ENCODE results near the gene RTL1.

Gene RTL1

DNA sequence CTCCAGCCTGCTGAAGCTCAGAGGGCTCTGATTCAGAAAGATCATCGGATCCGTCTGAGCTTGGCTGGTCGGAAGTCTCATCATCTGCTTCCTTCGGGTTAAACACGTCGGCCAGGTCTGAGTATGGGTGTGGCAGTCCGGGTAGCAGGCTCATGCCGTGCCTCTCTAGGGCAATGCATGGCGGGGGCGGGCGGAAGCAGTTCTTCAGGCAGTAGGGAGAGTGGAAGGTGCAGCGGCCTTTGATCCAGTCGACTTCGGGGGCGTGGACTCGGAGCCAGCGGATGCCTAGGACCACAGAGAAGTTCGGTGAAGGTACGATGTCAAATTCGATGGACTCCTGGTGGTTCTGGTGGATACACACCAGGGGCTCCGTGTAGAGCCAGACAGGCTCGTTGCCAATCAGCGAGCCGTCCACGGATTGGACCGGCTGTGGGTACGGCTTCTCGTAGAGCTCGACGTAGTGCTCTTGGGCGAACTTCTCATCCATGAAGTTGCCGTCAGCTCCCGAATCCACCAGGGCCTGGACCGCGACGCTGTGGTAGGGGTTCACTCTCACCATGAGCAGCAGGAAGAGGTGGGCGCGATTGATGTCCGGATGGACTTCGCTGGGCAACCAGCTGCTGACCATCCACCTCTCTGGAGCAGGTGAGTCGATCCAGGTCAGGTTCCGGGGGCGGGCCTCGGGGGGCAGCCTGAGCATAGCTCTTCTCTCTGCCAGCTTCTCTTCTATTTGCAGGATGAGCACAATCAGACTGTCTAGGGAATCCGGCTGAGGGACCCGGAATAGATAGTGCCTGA lies 20.3 kb downstream of the RTL1 start:
- DNase-seq (ENCODE audit: low spot score): no peak
- no peak for FAIRE-seq

DNA sequence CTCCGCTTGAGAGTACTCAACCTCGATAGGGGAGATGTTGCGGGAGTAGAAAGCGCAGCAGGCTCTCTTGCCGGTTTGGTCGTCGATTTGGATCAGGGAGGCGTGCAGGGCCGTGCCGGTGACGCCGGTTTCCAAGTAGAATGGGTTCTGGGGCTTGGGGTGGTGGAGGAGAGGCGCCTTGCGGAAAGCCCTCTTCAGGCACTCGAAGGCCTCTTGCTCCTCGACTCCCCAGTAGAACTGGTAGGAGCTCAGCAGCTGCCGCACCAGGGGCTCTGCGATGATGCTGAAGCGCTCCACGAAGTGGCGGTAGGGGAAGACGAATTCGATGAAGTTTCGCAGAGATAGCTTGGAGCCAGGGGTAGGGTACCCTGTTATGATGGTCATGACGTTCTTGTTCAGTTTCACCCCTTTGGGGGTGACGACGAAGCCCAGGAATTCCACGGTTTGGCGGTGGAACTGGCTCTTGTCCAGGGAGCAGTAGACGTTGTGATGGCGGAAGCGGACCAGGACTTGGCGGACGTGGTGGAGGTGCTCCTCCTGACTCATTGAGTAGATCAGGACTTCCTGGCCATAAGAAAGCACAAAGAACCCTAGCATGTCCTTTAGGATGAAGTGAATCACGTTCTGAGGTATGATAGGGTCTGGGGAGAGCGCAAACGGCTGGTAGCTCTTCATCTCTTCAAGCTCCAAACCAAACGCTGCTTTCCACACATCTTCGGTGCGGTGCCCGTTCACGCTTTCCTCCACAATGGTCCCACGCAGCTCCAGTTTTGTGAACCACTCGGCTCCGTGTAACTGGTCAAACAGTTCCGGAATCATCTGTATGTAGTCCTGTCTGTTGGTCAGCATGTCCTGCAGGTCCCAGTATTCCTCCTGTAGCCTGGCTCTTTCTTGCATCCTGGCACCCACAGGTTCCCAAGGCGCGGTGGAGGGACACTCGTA lies 21.2 kb downstream of the RTL1 start:
- DNase-seq (ENCODE audit: low spot score): no peak
- FAIRE-seq: no peak

- FAIRE-seq (no peak), DNase-seq (ENCODE audit: low spot score) (no peak)
Measured at GRCh38 chr14:100881211-100882025, 22.1 kb downstream of the RTL1 start.

DNA sequence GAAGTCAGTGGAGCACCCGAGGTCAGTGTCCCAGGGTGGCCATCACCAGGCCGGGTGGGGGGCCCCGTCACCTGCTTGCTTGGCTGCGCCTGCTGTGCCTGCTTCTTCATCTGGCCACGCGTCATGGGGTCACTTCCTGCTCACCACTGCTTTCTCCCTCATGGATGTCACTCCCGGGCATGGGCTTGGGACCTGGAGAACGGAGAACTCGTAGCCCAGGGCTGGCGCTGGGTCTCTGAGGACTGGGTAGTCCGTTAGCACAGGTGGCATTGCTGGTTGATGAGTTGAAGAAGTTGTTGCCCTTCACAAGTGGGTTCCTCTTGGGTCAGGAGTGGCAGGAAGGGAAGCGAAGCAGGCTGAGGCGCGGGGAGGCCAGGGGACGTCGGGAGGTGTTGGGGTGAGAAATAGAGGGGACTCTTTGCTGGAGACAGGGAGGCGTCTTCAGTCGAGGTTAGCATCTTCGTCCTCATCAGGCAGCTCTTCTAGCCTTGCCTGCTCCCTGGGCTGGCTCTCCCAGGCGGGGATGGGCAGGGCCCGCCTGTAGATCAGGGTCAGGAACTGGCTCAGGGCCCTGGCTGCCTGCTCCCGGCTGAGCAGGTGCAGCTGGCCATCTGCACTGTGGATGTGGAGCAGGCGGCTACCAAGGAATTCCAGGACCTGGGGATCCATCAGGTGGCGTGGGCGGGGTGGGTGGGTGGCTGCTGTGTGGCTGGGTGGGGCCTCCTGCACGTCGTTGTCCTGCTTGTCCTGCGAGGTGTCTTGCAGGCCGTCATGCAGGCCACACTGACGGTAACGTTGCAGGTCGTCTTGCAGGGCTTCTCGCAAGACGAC lies 23.0 kb downstream of the RTL1 start:
- FAIRE-seq (no peak), DNase-seq (ENCODE audit: low spot score) (no peak)

GRCh38 chr14:100879782-100880181 lies 23.7 kb downstream of the RTL1 start:
- no peak for DNase-seq (ENCODE audit: low spot score)
- no peak for FAIRE-seq

- DNase-seq (ENCODE audit: low spot score) (no peak), FAIRE-seq (no peak)
Measured at GRCh38 chr14:100879194-100879593, 24.3 kb downstream of the RTL1 start.

DNA sequence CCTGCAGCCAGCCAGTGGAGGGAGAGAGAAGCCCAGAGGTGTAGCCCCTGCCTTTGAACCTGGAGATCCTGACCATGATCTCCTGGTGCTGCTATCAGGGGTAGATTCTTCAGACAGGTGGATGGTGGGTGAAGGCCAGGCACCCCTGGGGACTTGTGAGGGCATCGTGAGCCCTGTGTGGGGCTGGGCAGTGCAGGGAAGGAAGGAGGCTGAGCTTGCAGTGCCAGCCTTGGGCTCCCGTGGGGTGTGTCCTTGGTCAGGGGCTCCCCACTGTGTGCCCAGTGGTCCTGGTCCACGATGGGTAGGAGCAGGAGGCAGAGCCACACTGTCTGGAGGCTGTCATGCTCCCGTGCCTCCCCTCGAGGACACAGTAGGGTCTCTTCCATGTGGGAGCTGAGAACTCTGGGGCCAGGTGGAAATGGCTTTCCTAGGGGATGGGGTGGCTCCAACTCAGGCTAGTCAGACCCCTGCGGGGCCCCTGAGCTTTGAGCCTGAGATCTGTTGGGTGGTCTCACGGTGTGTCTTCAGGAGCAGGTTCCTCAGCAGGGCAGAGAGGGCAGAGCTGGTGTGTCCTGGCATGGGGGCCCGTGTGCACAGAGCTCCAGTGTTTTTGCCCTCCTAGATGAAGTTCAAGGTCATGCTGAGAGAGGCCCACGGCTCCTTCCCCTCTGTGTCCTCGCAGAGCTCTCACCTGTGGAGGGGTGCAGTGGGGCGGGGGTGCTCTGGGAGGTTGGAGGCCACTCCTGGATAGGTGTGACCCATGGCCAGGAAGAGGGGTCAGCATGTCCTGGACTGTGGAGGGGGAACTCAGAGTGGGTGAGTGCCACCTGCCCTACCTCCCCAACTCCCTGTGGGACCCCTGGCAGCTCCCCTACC lies 25.0 kb downstream of the RTL1 start:
- no peak for FAIRE-seq
- DNase-seq (ENCODE audit: low spot score): no peak

- FAIRE-seq: no peak
- DNase-seq (ENCODE audit: low spot score): no peak
Measured at GRCh38 chr14:100875861-100876590, 27.5 kb downstream of the RTL1 start.

- FAIRE-seq (no peak), DNase-seq (ENCODE audit: low spot score) (no peak)
Measured at GRCh38 chr14:100875126-100875525, 28.4 kb downstream of the RTL1 start.

DNA sequence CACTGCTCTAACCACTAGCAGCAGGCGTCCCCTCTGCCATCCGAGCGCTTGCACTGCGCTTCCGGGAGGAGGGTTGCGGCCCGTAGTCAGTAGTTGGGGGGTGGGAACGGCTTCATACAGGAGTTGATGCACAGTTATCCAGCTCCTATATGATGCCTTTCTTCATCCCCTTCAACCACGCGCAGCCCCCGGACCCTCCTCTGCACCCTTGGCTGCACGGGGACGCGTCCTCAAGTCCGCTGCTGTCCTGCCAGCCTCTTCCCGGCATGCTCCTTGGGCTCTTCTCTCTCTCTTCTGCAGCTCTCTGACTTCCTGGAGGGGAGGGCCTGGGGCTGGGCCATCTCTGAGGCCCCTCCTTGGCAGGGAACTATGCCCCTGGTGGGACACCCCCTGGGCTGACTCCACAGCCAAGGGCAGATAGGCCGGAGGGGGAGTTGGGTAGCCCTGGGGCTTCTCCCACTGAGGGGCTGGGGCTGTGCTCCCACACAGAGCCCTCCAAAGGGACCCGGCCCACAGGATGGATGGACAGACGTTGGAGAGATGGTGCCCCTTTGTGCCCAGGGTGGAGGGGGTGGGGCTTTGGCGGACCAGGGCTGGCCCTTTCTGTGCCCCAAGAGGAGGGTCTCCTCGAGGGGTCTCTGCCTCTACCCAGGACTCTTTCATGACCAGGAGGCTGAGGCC lies 29.0 kb downstream of the RTL1 start:
- DNase-seq (ENCODE audit: low spot score) (no peak), FAIRE-seq (no peak)

- no peak for FAIRE-seq
- DNase-seq (ENCODE audit: low spot score): no peak
Measured at GRCh38 chr14:100874051-100874410, 29.5 kb downstream of the RTL1 start.

DNA sequence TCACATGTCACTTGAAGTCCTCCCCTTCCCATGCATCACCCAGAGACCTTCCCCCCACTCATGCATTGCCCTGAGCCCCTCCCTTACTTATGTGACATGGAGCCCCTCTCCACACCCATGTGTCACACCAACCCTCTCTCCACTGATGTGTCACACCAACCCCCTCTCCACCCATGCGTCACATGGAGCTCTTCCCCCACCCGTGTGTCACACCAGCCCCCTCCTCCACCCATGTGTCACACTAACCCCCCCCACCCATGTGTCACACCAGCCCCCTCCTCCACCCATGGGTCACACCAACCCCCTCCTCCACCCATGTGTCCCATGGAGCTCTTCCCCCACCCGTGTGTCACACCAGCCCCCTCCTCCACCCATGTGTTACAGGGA lies 30.4 kb downstream of the RTL1 start:
- no peak for DNase-seq (ENCODE audit: low spot score)
- no peak for FAIRE-seq

DNA sequence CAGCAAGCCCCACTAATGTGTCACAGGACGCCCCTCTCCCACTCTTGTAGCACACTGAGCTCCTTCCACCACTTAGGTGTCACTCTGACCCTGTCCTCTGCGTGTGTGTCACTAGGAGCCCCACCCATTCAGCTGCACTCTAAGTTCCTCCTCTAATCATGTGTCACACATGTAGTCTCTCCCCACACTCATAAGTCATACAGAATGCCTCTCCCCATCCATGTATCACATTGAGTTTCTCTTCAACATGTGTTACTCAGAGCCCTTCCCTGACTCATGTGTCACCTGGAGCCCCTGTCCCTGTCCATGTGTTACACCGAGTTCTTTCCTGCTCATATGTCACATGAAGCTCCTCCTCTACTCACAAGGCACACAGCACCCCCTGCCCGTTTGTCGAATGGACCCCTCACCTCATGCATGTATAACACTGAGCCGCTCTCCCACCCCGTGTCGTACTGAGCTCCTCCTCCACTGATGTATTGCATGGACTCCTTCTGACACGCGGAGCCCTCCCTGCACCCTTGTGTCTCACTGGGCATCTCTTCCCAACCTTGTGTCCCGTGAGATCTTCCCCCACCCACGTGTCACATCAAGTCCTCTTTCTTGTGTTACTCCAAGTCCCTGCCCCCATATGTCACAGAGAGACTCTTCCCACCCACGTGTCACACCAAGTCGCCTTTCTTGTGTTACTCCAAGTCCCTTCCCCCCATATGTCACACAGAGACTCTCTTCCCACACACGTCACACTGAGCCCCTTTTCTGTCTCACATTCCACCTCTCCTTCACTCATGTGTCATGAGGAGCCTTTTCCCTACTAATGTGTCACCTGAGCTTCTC lies 31.0 kb downstream of the RTL1 start:
- FAIRE-seq (no peak), DNase-seq (ENCODE audit: low spot score) (no peak)

- FAIRE-seq (no peak), DNase-seq (ENCODE audit: low spot score) (peak; percentile 13)
Measured at GRCh38 chr14:100871234-100872186, 32.0 kb downstream of the RTL1 start.

DNA sequence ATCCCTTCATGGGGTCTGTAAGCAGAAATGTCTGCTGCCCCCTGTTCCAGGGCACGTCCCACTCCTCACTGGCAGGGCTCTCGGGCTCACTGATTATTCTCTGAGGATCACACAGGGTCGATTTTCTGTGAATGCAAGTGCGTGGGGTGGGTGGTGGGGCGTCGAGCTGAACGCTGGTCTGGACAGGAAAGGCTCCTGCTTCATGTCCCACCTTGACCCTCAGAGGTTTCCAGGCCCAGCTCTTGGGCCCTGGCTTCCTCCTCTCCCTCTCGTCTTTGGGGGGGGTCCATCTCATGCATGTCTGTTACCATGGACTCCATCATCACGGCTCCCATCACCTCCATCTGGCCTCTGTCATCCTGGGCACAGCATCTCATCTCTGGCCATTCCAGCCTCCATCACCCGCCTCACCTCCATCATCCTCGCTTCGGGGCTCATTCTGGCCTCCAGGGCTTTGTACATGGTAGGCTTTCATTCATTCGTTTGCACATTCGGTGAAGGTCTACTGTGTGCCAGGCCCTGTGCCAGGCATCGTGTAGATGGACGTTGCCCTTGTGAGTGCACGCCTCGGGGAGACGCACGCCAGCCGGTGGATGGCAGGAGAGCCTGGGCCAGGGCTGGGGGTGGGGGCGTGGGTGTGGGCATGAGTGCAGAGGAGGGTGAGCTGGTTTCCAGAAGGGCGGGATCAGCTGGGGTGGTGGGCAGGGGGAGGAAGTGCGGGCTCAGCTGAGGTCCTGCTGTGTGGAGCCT lies 34.7 kb downstream of the RTL1 start:
- DNase-seq (ENCODE audit: low spot score) (no peak), FAIRE-seq (no peak)
